ENCODE data around the gene SLC12A8. TPM values are rescaled to one million over a fixed set of nuclear protein-coding genes. Genes with fewer than 3 reads are reported as not detected.

SLC12A8 gene
- total and polyA plus RNA-seq, 5 donors = 0.52 to 1.7 (median 1.1) TPM

GRCh38 chr3:125069968-125070745, 142.4 kb downstream of the SLC12A8 start:
- intact Hi-C loops (cut with DNase I) = no loop called here
- ATAC-seq (no peak), DNase-seq (no peak)
- Histone ChIP-seq H3K4me3 (ENCODE audit: low read length) (no peak overlapping the region), H3K27me3 (ENCODE audit: control insufficient read depth, insufficient read depth) (no peaks in the 10 kb centered on the region), H3K4me1 (ENCODE audit: control insufficient read depth, insufficient read depth, low read length) (peaks cover 2% of the 10 kb centered on the region), H3K9me3 (ENCODE audit: control insufficient read depth, low read length) (no peaks in the 10 kb centered on the region), H3K27ac (ENCODE audit: low read length) (no peak overlapping the region)
- WGBS = 98% methylated on average over 7 of the region's 7 CpGs

GRCh38 chr3:125069452-125069851, 143.1 kb downstream of the SLC12A8 start:
- DNase-seq (no peak), ATAC-seq (peak in 1 of 2 donors; percentile 21)
- H3K4me3 ChIP-seq (ENCODE audit: low read length) = no peak overlapping the region
- H3K27ac ChIP-seq (ENCODE audit: low read length) = no peak overlapping the region
- H3K4me1 ChIP-seq (ENCODE audit: control insufficient read depth, insufficient read depth, low read length) = peaks cover 2% of the 10 kb centered on the region
- no peaks in the 10 kb centered on the region for H3K9me3 ChIP-seq (ENCODE audit: control insufficient read depth, low read length)
- intact Hi-C loops (cut with DNase I) = no loop called here
- H3K27me3 ChIP-seq (ENCODE audit: control insufficient read depth, insufficient read depth) = no peaks in the 10 kb centered on the region
- 38% methylated on average over 1 of the region's 1 CpG for WGBS

- Histone ChIP-seq H3K27me3 (ENCODE audit: control insufficient read depth, insufficient read depth) (no peaks in the 10 kb centered on the region), H3K4me3 (ENCODE audit: low read length) (no peak overlapping the region), H3K9me3 (ENCODE audit: control insufficient read depth, low read length) (no peaks in the 10 kb centered on the region), H3K27ac (ENCODE audit: low read length) (no peak overlapping the region), H3K4me1 (ENCODE audit: control insufficient read depth, insufficient read depth, low read length) (peaks cover 6% of the 10 kb centered on the region)
- intact Hi-C loops (cut with DNase I) = no loop called here
- WGBS = 87% methylated on average over 4 of the region's 4 CpGs
- ATAC-seq (no peak), DNase-seq (no peak)
These were observed 144.3 kb downstream of the SLC12A8 start for GRCh38 chr3:125068265-125068664.

GRCh38 chr3:125067225-125067624, 145.3 kb downstream of the SLC12A8 start:
- peaks cover 12% of the 10 kb centered on the region for H3K4me1 ChIP-seq (ENCODE audit: control insufficient read depth, insufficient read depth, low read length)
- H3K27ac ChIP-seq (ENCODE audit: low read length) = peak overlapping the region; percentile 37
- DNase-seq = no peak
- H3K9me3 ChIP-seq (ENCODE audit: control insufficient read depth, low read length) = no peaks in the 10 kb centered on the region
- H3K27me3 ChIP-seq (ENCODE audit: control insufficient read depth, insufficient read depth) = no peaks in the 10 kb centered on the region
- intact Hi-C loops (cut with DNase I) = no loop called here
- WGBS = 66% methylated on average over 3 of the region's 3 CpGs
- H3K4me3 ChIP-seq (ENCODE audit: low read length) = no peak overlapping the region
- ATAC-seq = peak in 1 of 2 donors; percentile 16

GRCh38 chr3:125062904-125063618, 149.5 kb downstream of the SLC12A8 start:
- intact Hi-C loops (cut with DNase I) = no loop called here
- H3K4me1 ChIP-seq (ENCODE audit: control insufficient read depth, insufficient read depth, low read length) = peaks cover 25% of the 10 kb centered on the region
- peak overlapping the region; percentile 94 for H3K27ac ChIP-seq (ENCODE audit: low read length)
- ATAC-seq (peak; percentile 65 to 72), DNase-seq (peak in 2 of 3 donors; percentile 47 to 75)
- H3K27me3 ChIP-seq (ENCODE audit: control insufficient read depth, insufficient read depth) = no peaks in the 10 kb centered on the region
- H3K9me3 ChIP-seq (ENCODE audit: control insufficient read depth, low read length) = no peaks in the 10 kb centered on the region
- WGBS = 31% methylated on average over 7 of the region's 7 CpGs
- no peak overlapping the region for H3K4me3 ChIP-seq (ENCODE audit: low read length)

GRCh38 chr3:125061646-125062045, 150.9 kb downstream of the SLC12A8 start:
- intact Hi-C loops (cut with DNase I) = no loop called here
- ATAC-seq = peak; percentile 0 to 5
- Histone ChIP-seq H3K9me3 (ENCODE audit: control insufficient read depth, low read length) (no peaks in the 10 kb centered on the region), H3K4me1 (ENCODE audit: control insufficient read depth, insufficient read depth, low read length) (peaks cover 31% of the 10 kb centered on the region), H3K27ac (ENCODE audit: low read length) (peak overlapping the region; percentile 82), H3K27me3 (ENCODE audit: control insufficient read depth, insufficient read depth) (no peaks in the 10 kb centered on the region), H3K4me3 (ENCODE audit: low read length) (peak overlapping the region; percentile 8)
- no peak for DNase-seq
- 53% methylated on average over 5 of the region's 5 CpGs for WGBS

GRCh38 chr3:125061170-125061569, 151.4 kb downstream of the SLC12A8 start:
- peak; percentile 60 to 86 (median 63) for DNase-seq
- H3K27ac ChIP-seq (ENCODE audit: low read length) = peak overlapping the region; percentile 82
- intact Hi-C loops (cut with DNase I) = no loop called here
- peaks cover 31% of the 10 kb centered on the region for H3K4me1 ChIP-seq (ENCODE audit: control insufficient read depth, insufficient read depth, low read length)
- WGBS = 15% methylated on average over 4 of the region's 4 CpGs
- H3K9me3 ChIP-seq (ENCODE audit: control insufficient read depth, low read length) = no peaks in the 10 kb centered on the region
- peak overlapping the region; percentile 8 for H3K4me3 ChIP-seq (ENCODE audit: low read length)
- H3K27me3 ChIP-seq (ENCODE audit: control insufficient read depth, insufficient read depth) = no peaks in the 10 kb centered on the region
- ATAC-seq = peak; percentile 83 to 84

- Histone ChIP-seq H3K4me3 (ENCODE audit: low read length) (no peak overlapping the region), H3K9me3 (ENCODE audit: control insufficient read depth, low read length) (no peaks in the 10 kb centered on the region), H3K4me1 (ENCODE audit: control insufficient read depth, insufficient read depth, low read length) (peaks cover 31% of the 10 kb centered on the region), H3K27ac (ENCODE audit: low read length) (no peak overlapping the region), H3K27me3 (ENCODE audit: control insufficient read depth, insufficient read depth) (no peaks in the 10 kb centered on the region)
- DNase-seq = no peak
- intact Hi-C loops (cut with DNase I) = loop anchor here in 2 of 4 donors (5.0 to 10.0 kb wide), 2 partner anchors 83 to 85 kb away; no protein-coding TSS in a partner anchor
- 82% methylated on average over 7 of the region's 7 CpGs for WGBS
- ATAC-seq = no peak
These were observed 152.9 kb downstream of the SLC12A8 start for GRCh38 chr3:125059488-125060245.

- DNase-seq = no peak
- intact Hi-C loops (cut with DNase I) = loop anchor here in 2 of 4 donors (5.0 to 10.0 kb wide), 2 partner anchors 83 to 86 kb away; no protein-coding TSS in a partner anchor
- H3K4me1 ChIP-seq (ENCODE audit: control insufficient read depth, insufficient read depth, low read length) = peaks cover 31% of the 10 kb centered on the region
- H3K27ac ChIP-seq (ENCODE audit: low read length) = no peak overlapping the region
- WGBS = 86% methylated on average over 3 of the region's 3 CpGs
- no peaks in the 10 kb centered on the region for H3K27me3 ChIP-seq (ENCODE audit: control insufficient read depth, insufficient read depth)
- no peak overlapping the region for H3K4me3 ChIP-seq (ENCODE audit: low read length)
- H3K9me3 ChIP-seq (ENCODE audit: control insufficient read depth, low read length) = no peaks in the 10 kb centered on the region
- ATAC-seq = no peak
These were observed 153.6 kb downstream of the SLC12A8 start for GRCh38 chr3:125058959-125059358.

- intact Hi-C loops (cut with DNase I) = loop anchor here in 2 of 4 donors (5.0 to 10.0 kb wide), 2 partner anchors 84 to 86 kb away; no protein-coding TSS in a partner anchor
- no peaks in the 10 kb centered on the region for H3K27me3 ChIP-seq (ENCODE audit: control insufficient read depth, insufficient read depth)
- no peaks in the 10 kb centered on the region for H3K9me3 ChIP-seq (ENCODE audit: control insufficient read depth, low read length)
- 92% methylated on average over 3 of the region's 3 CpGs for WGBS
- ATAC-seq (no peak), DNase-seq (no peak)
- peaks cover 32% of the 10 kb centered on the region for H3K4me1 ChIP-seq (ENCODE audit: control insufficient read depth, insufficient read depth, low read length)
- peak overlapping the region; percentile 18 for H3K27ac ChIP-seq (ENCODE audit: low read length)
- no peak overlapping the region for H3K4me3 ChIP-seq (ENCODE audit: low read length)
These were observed 154.0 kb downstream of the SLC12A8 start for GRCh38 chr3:125058529-125058928.

Measured in right cardiac atrium (tissue), 5 donors.